Hepatocyte (in vitro differentiated cells): ENCODE results near the gene CENPP. TPM values are rescaled to one million over a fixed set of nuclear protein-coding genes. Genes with fewer than 3 reads are reported as not detected.

Source experiments
- DNase-seq: peaks from one replicate; pipeline ENCODE4 v3.0.0-alpha.2; 2016; ENCODE audit warnings: low spot score
- H2AFZ ChIP-seq: fragments of 200-600 bp; sonication (generic); 2 replicates; pipeline ENCODE4 v1.6.0; 2016; ENCODE audit warnings: antibody characterized with exemption, mild to moderate bottlenecking
- H3K27ac ChIP-seq: fragments of 200-600 bp; sonication (generic); 2 replicates; pipeline ENCODE4 v1.5.1; 2016; ENCODE audit warnings: mild to moderate bottlenecking
- H3K27me3 ChIP-seq: fragments of 200-600 bp; sonication (generic); 2 replicates; pipeline ENCODE4 v1.6.1; 2016
- H3K36me3 ChIP-seq: fragments of 200-600 bp; sonication (generic); replicated peaks from 2 replicates; pipeline ENCODE4 v1.5.1; 2016; ENCODE audit warnings: low read depth; ENCODE audit not compliant: insufficient read depth
- H3K4me1 ChIP-seq: fragments of 200-600 bp; sonication (generic); 2 replicates; pipeline ENCODE4 v1.5.1; 2016; ENCODE audit warnings: mild to moderate bottlenecking, moderate library complexity; ENCODE audit not compliant: insufficient read depth
- H3K4me2 ChIP-seq: fragments of 200-600 bp; sonication (generic); 2 replicates; pipeline ENCODE4 v1.6.0; 2016
- H3K4me3 ChIP-seq: fragments of 200-600 bp; sonication (generic); 2 replicates; pipeline ENCODE4 v1.5.1; 2016; ENCODE audit warnings: mild to moderate bottlenecking
- H3K79me2 ChIP-seq: fragments of 200-600 bp; sonication (generic); 2 replicates; pipeline ENCODE4 v1.6.0; 2017; ENCODE audit warnings: mild to moderate bottlenecking
- H3K9me2 ChIP-seq: fragments of 200-600 bp; sonication (generic); replicated peaks from 2 replicates; pipeline ENCODE4 v1.6.0; 2017; ENCODE audit warnings: mild to moderate bottlenecking; ENCODE audit not compliant: insufficient read depth
- H3K9me3 ChIP-seq: fragments of 200-600 bp; sonication (generic); 2 replicates; pipeline ENCODE4 v1.5.1; 2016; ENCODE audit warnings: low read depth, mild to moderate bottlenecking
- H4K20me1 ChIP-seq: fragments of 200-600 bp; sonication (generic); 2 replicates; pipeline ENCODE4 v1.6.0; 2016; ENCODE audit warnings: mild to moderate bottlenecking; ENCODE audit not compliant: insufficient read depth, poor library complexity, severe bottlenecking
- EZH2 ChIP-seq: fragments of 200-600 bp; sonication (generic); IDR thresholded peaks from 2 replicates; pipeline ENCODE4 v1.6.1; 2016; ENCODE audit warnings: antibody characterized with exemption, mild to moderate bottlenecking, borderline replicate concordance
- EZH2phosphoT487 ChIP-seq: fragments of 200-600 bp; sonication (generic); IDR thresholded peaks from one replicate; pipeline ENCODE4 v1.6.1; 2018; ENCODE audit warnings: antibody characterized with exemption, mild to moderate bottlenecking, low read depth, moderate library complexity; ENCODE audit not compliant: unreplicated experiment, severe bottlenecking
- WGBS: methylation state at CpG from one replicate; pipeline ENCODE4 v1.1.6; 2016; ENCODE audit warnings: low lambda C conversion rate; ENCODE audit errors: missing lambda C conversion rate; 5-methylcytosine and 5-hydroxymethylcytosine counted together
- polyA plus RNA-seq: library from polyadenylated mRNA; unstranded; fragments of >200 nt; fragmentation: Nextera tagmentation; extraction: Ambion mirVana; gene quantifications from 2 replicates; pipeline ENCODE4 v1.2.1, GENCODE V29; 2016
- total RNA-seq: library from RNA; depleted of rRNA; stranded (reverse); fragments of >200 nt; gene quantifications from 2 replicates; pipeline ENCODE4 v1.2.3, GENCODE V29; 2014
- TF ChIP-seq, protein P1 (sequence below): fragments of 200-600 bp; sonication (generic); IDR thresholded peaks from 2 replicates; pipeline ENCODE4 v1.5.1; 2016; ENCODE audit warnings: antibody characterized with exemption, mild to moderate bottlenecking; ENCODE audit not compliant: poor library complexity

The CENPP gene
- total and polyA plus RNA-seq, 2 experiments from 2014 or later = 5.1 to 5.9 TPM

- no peaks in the 10 kb centered on the region for H3K27me3 ChIP-seq
- H2AFZ ChIP-seq = no peak overlapping the region
- H3K4me2 ChIP-seq = no peak overlapping the region
- no peak for DNase-seq
- no peaks in the 10 kb centered on the region for H3K36me3 ChIP-seq
- H3K9me3 ChIP-seq = no peaks in the 10 kb centered on the region
- H3K4me3 ChIP-seq = no peak overlapping the region
- no peak overlapping the region for H3K27ac ChIP-seq
- no peaks in the 10 kb centered on the region for H3K9me2 ChIP-seq
- peaks cover 15% of the 10 kb centered on the region for H3K4me1 ChIP-seq
- WGBS = 64% methylated on average over 10 of the region's 10 CpGs
- no peaks in the 10 kb centered on the region for H4K20me1 ChIP-seq
- TF ChIP-seq EZH2 = no peak
- no peak for TF ChIP-seq EZH2phosphoT487
- TF ChIP-seq, protein P1, sequence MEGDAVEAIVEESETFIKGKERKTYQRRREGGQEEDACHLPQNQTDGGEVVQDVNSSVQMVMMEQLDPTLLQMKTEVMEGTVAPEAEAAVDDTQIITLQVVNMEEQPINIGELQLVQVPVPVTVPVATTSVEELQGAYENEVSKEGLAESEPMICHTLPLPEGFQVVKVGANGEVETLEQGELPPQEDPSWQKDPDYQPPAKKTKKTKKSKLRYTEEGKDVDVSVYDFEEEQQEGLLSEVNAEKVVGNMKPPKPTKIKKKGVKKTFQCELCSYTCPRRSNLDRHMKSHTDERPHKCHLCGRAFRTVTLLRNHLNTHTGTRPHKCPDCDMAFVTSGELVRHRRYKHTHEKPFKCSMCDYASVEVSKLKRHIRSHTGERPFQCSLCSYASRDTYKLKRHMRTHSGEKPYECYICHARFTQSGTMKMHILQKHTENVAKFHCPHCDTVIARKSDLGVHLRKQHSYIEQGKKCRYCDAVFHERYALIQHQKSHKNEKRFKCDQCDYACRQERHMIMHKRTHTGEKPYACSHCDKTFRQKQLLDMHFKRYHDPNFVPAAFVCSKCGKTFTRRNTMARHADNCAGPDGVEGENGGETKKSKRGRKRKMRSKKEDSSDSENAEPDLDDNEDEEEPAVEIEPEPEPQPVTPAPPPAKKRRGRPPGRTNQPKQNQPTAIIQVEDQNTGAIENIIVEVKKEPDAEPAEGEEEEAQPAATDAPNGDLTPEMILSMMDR = no peak
- no peaks in the 10 kb centered on the region for H3K79me2 ChIP-seq
These were observed 182.5 kb downstream of the CENPP start for GRCh38 chr9:92508018-92508820.

DNA sequence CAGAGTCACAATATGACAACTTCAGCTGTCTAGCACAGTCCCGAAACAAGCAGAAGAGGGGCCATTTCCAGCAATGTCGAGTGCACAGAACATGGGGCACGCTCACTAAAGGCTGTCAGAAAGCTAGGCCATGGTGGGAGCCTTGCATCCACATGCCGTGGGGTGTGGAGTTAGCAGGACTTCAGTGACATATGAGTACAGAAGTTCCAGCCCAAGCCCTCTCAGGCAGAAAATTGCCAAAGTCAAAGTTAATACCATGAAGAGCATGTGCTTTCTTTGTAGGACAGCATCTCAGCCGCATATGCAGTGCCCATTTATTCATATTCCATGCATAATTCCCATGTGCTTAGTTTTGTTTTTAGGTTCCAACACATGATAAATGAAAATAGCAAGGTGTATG lies 183.3 kb downstream of the CENPP start:
- peaks cover 15% of the 10 kb centered on the region for H3K4me1 ChIP-seq
- H3K27ac ChIP-seq = no peak overlapping the region
- 100% methylated on average over 5 of the region's 5 CpGs for WGBS

GRCh38 chr9:92510747-92511146 lies 185.0 kb downstream of the CENPP start:
- no peaks in the 10 kb centered on the region for H4K20me1 ChIP-seq
- no peak overlapping the region for H3K4me3 ChIP-seq
- H3K9me2 ChIP-seq = no peaks in the 10 kb centered on the region
- H2AFZ ChIP-seq = no peak overlapping the region
- H3K4me1 ChIP-seq = peaks cover 15% of the 10 kb centered on the region
- H3K36me3 ChIP-seq = no peaks in the 10 kb centered on the region
- no peaks in the 10 kb centered on the region for H3K27me3 ChIP-seq
- H3K27ac ChIP-seq = no peak overlapping the region
- H3K79me2 ChIP-seq = no peaks in the 10 kb centered on the region
- no peak overlapping the region for H3K4me2 ChIP-seq
- H3K9me3 ChIP-seq = no peaks in the 10 kb centered on the region
- DNase-seq = no peak
- no peak for TF ChIP-seq EZH2
- TF ChIP-seq EZH2phosphoT487 = no peak
- TF ChIP-seq, protein P1 = no peak

More for the DNA sequence above, 183.3 kb downstream of the CENPP start:
- no peaks in the 10 kb centered on the region for H3K9me2 ChIP-seq
- H3K79me2 ChIP-seq = no peaks in the 10 kb centered on the region
- H3K27me3 ChIP-seq = no peaks in the 10 kb centered on the region
- no peaks in the 10 kb centered on the region for H3K36me3 ChIP-seq
- no peak overlapping the region for H3K4me3 ChIP-seq
- DNase-seq = no peak
- H2AFZ ChIP-seq = no peak overlapping the region
- H3K4me2 ChIP-seq = no peak overlapping the region
- H4K20me1 ChIP-seq = no peaks in the 10 kb centered on the region
- no peak for TF ChIP-seq EZH2
- TF ChIP-seq, protein P1 = no peak
- no peak for TF ChIP-seq EZH2phosphoT487
- no peaks in the 10 kb centered on the region for H3K9me3 ChIP-seq
